GM12874 (cell line): ENCODE data around the gene GALNT14.

ENCODE experiments used
- TF ChIP-seq, protein P1 (sequence below): IDR thresholded peaks from 2 replicates; pipeline ENCODE4 v1.5.1; 2011; ENCODE audit warnings: low read depth, mild to moderate bottlenecking, control low read depth, low read length, moderate library complexity; ENCODE audit not compliant: insufficient read depth

The GALNT14 gene

DNA sequence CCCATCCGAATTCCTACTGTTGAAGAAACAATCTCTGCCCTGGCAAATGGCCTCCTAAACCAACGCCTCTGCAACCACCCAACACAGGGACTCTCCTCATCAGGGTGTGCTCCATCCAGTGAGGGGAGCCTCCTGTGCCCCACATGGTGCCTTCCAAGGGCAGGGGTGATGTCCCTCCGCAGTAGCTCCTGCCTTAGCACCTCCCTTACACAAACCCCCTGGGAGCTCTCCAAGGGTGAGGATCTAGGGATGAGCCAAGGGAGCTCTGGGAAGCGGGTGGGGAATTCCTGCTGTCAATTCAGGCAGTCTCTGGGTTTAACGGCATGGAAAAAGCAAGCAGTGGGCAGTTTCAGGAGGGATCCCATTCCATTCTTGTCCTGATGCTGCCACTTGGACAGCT, 3.8 kb downstream of the GALNT14 start:
- TF ChIP-seq, protein P1, sequence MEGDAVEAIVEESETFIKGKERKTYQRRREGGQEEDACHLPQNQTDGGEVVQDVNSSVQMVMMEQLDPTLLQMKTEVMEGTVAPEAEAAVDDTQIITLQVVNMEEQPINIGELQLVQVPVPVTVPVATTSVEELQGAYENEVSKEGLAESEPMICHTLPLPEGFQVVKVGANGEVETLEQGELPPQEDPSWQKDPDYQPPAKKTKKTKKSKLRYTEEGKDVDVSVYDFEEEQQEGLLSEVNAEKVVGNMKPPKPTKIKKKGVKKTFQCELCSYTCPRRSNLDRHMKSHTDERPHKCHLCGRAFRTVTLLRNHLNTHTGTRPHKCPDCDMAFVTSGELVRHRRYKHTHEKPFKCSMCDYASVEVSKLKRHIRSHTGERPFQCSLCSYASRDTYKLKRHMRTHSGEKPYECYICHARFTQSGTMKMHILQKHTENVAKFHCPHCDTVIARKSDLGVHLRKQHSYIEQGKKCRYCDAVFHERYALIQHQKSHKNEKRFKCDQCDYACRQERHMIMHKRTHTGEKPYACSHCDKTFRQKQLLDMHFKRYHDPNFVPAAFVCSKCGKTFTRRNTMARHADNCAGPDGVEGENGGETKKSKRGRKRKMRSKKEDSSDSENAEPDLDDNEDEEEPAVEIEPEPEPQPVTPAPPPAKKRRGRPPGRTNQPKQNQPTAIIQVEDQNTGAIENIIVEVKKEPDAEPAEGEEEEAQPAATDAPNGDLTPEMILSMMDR, result no peak

DNA sequence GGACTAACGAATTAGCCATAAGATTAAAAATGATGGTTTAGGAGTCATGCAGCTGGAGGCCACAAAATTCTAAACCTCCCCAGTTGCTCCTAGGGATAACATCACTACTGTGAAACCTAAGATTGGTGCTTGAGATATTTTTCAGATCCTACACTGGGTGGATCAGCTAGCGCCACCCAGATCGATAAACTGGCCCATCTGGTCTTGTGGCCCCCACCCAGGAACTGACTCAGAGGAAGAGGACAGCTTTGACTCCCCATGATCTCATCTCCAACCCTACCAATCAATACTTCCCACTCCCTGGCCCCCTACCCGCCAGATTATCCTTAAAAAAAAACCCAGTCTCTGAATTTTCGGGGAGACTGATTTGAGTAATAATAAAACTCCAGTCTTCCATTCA, 5.5 kb downstream of the GALNT14 start:
- TF ChIP-seq, protein P1, result no peak

DNA sequence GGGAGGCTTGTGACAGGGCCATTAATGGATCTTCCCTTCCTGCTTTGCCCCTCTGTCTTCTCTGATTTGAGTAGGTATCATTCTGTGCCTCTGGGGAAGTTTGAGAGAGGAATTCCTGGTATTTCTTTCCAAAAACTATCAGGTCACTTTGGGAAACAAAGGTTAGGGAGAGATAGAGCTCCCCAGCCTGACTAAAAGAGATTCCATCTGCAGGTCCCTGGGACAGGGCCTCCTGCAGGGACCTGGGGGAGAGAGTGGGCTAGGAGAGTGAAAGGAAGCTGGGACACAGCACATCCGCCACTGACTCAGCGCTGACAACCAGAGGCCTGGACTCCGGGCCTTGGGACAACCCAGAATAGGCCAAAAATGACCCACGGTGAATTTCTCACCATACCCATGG, 6.4 kb downstream of the GALNT14 start:
- TF ChIP-seq, protein P1, result no peak

DNA sequence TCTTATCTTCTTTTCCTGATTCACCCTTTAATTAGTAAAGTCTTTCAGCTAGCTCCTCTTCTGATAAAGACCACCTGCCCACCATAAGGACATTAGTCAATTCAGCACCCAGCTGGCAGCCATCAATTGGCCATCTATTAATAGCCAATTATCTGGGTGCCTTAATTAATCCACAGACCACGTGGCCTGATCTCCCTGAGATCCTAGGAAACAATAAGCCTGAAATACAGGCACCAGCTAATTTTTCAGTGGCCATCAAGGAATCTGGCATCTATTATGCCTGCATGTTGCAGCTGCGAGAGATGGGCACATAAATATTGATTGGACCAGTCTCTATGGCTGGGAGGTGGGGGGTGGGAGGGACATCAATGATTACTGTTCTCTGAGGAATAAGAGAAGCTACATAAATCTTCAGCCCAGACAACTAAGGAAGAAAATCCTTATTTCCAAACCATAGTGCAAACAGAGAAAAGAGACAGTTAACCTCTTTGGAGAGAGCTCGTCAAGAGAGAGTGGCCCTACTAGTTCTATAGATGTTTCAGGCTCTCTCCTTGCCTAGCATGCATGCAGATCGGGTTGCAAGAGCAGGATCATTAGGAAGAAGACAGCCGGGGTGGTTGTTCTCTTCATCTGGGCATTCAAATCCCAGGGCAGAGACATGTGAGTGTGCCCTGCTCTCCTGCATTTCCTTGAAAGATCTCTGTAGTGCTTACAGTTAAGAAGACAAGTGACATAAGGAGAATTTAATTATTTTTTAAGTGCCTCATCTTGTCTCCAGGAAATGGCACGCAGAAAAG, 8.7 kb downstream of the GALNT14 start:
- TF ChIP-seq, protein P1, result no peak

DNA sequence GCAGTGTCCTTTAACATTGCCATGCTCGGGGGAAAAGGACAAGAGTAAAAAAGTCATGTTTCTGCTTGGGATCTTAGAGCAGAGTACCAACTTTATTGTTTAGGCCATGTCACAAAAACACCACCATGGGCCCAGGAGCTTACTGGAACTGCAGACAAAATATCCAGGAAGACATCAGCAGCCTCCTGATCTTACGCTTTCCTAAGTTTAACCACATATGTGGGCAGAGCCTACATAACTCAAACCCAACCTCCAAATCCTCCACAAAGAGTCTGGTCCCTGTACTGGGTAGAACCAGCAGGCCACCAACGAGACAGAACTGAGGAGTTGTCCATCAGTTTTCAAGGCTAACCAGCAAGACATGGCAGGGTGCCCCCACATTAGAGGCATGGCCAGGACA, 10.3 kb downstream of the GALNT14 start:
- TF ChIP-seq, protein P1, result no peak

- TF ChIP-seq, protein P1, result no peak
Measured at GRCh38 chr2:31125918-31126695, 12.1 kb downstream of the GALNT14 start.

DNA sequence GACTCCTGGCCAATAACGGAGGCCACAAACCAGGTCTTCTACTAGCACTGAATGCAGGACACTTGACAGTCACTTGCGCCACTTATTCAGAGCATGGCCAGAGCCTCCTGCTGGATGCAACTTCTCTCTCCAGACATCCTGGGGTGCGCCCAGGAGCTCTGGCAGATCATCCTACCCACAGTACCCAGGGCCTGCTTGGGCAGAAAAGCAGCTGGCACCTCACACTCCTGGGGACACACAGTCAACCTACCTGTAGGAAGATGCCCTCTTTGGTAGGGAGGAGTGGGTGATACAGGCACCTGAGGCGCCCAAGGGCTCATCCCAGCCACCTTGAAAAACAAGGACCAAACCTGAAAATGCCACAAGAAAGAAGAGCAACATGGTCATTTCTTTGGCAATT, 13.3 kb downstream of the GALNT14 start:
- TF ChIP-seq, protein P1, result no peak
